ENCODE results near the gene CHAC1. TPM values are rescaled to one million over a fixed set of nuclear protein-coding genes. Genes with fewer than 3 reads are reported as not detected.
A peak's percentile ranks its signal among the peaks of the same experiment; 100 is the strongest.
"Not testable (repeated sequence)": the region's sequence is repeated elsewhere in the genome, so short reads cannot be mapped to it uniquely, and the experiment has no call there.

The CHAC1 gene
- total RNA-seq, 4 donors from 2014 or later: 0.76 to 16.1 (median 6.4) TPM

GRCh38 chr15:40948706-40949473, 4.4 kb upstream of the CHAC1 start:
- no peak overlapping the region for H3K27ac ChIP-seq
- 77 to 83% methylated on average over 14 to 20 of the region's 21 CpGs for WGBS, 2 donors
- no peak for DNase-seq
- no peaks in the 10 kb centered on the region for H3K27me3 ChIP-seq
- peaks cover 6 to 27% (median 12%) of the 10 kb centered on the region in 3 donors for H3K4me1 ChIP-seq
- no peaks in the 10 kb centered on the region for H3K36me3 ChIP-seq
- no peak overlapping the region for H3K4me3 ChIP-seq
- TF ChIP-seq, protein P1, sequence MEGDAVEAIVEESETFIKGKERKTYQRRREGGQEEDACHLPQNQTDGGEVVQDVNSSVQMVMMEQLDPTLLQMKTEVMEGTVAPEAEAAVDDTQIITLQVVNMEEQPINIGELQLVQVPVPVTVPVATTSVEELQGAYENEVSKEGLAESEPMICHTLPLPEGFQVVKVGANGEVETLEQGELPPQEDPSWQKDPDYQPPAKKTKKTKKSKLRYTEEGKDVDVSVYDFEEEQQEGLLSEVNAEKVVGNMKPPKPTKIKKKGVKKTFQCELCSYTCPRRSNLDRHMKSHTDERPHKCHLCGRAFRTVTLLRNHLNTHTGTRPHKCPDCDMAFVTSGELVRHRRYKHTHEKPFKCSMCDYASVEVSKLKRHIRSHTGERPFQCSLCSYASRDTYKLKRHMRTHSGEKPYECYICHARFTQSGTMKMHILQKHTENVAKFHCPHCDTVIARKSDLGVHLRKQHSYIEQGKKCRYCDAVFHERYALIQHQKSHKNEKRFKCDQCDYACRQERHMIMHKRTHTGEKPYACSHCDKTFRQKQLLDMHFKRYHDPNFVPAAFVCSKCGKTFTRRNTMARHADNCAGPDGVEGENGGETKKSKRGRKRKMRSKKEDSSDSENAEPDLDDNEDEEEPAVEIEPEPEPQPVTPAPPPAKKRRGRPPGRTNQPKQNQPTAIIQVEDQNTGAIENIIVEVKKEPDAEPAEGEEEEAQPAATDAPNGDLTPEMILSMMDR (IDR thresholded peaks at IDR 0.05): no peak
- TF ChIP-seq POLR2A (IDR thresholded peaks at IDR 0.05): no peak
- no peaks in the 10 kb centered on the region for H3K9me3 ChIP-seq
- intact Hi-C loops (cut with DNase I): no loop called here

GRCh38 chr15:40949756-40950207, 3.5 kb upstream of the CHAC1 start:
- no peaks in the 10 kb centered on the region for H3K27me3 ChIP-seq
- 43 to 55% methylated on average over 7 of the region's 7 CpGs for WGBS, 2 donors
- TF ChIP-seq, protein P1 (IDR thresholded peaks at IDR 0.05): no peak
- TF ChIP-seq POLR2A (IDR thresholded peaks at IDR 0.05): no peak
- no peak for DNase-seq
- intact Hi-C loops (cut with DNase I): no loop called here
- H3K36me3 ChIP-seq: no peaks in the 10 kb centered on the region
- H3K27ac ChIP-seq: no peak overlapping the region
- no peaks in the 10 kb centered on the region for H3K9me3 ChIP-seq
- H3K4me1 ChIP-seq: peaks cover 6 to 31% (median 14%) of the 10 kb centered on the region in 3 donors
- H3K4me3 ChIP-seq: no peak overlapping the region

GRCh38 chr15:40951764-40952163, 1.5 kb upstream of the CHAC1 start:
- H3K27ac ChIP-seq: no peak overlapping the region
- no peaks in the 10 kb centered on the region for H3K27me3 ChIP-seq
- H3K4me3 ChIP-seq: no peak overlapping the region
- no peaks in the 10 kb centered on the region for H3K9me3 ChIP-seq
- TF ChIP-seq POLR2A (IDR thresholded peaks at IDR 0.05): no peak
- H3K36me3 ChIP-seq: no peaks in the 10 kb centered on the region
- H3K4me1 ChIP-seq: peaks cover 6 to 34% (median 14%) of the 10 kb centered on the region in 3 donors
- intact Hi-C loops (cut with DNase I): no loop called here
- no peak for DNase-seq
- 90 to 92% methylated on average over 4 of the region's 4 CpGs for WGBS, 2 donors

- H3K36me3 ChIP-seq: no peaks in the 10 kb centered on the region
- 40 to 78% methylated on average over 5 to 8 of the region's 23 CpGs for WGBS, 2 donors
- H3K4me3 ChIP-seq: peak overlapping the region; percentile 51 to 85 (median 66)
- intact Hi-C loops (cut with DNase I): no loop called here
- TF ChIP-seq POLR2A (IDR thresholded peaks at IDR 0.05): no peak
- TF ChIP-seq, protein P1 (IDR thresholded peaks at IDR 0.05): no peak
- H3K9me3 ChIP-seq: no peaks in the 10 kb centered on the region
- no peaks in the 10 kb centered on the region for H3K27me3 ChIP-seq
- H3K4me1 ChIP-seq: peaks cover 6 to 41% (median 14%) of the 10 kb centered on the region in 3 donors
- no peak for DNase-seq
- H3K27ac ChIP-seq: peak overlapping the region; percentile 55 to 79 (median 78)
These were observed 870 bp upstream of the CHAC1 start for GRCh38 chr15:40952301-40952900.

- 7 to 8% methylated on average over 4 to 6 of the region's 17 CpGs for WGBS, 2 donors
These were observed 423 bp downstream of the CHAC1 start for GRCh38 chr15:40953713-40954074.

DNA sequence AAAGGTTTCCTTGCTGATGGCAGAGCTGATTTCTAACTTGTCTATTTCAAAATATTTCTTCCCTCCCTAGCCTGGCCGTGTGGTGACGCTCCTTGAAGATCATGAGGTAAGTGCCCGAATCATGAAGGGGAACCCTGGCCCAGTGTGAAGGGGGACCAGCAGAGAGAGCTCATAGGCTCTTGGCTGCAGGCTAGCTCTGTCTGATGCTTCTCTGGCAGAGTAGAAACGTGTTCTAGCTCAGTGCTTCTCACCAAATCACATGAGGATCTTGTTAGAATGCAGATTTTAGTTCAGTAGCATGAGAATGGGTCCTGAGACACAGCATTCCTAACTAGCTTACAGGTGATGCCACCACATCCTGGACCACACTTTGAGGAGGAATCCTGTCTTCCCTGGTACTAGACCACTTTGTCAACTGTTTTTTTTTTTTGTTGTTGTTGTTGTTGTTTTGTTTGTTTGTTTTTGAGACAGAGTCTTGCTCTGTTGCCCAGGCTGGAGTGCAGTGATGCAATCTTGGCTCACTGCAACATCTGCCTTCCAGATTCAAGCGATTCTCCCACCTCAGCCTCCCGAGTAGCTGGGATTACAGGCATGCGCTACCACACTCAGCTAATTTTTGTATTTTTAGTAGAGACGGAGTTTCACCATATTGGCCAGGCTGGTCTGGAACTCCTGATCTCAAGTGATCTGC, 1.0 kb downstream of the CHAC1 start:
- intact Hi-C loops (cut with DNase I); H3K36me3 ChIP-seq; H3K27me3 ChIP-seq; DNase-seq; H3K27ac ChIP-seq; H3K9me3 ChIP-seq: not testable (repeated sequence)
- peaks cover 6 to 47% (median 14%) of the 10 kb centered on the region in 3 donors for H3K4me1 ChIP-seq
- 61 to 78% methylated on average over 6 to 8 of the region's 8 CpGs for WGBS, 2 donors
- peak overlapping the region in 3 of 4 donors; percentile 61 to 85 (median 71) for H3K4me3 ChIP-seq

More at GRCh38 chr15:40953713-40954074, 423 bp downstream of the CHAC1 start:
- no peak for DNase-seq
- Histone ChIP-seq H3K27ac (peak overlapping the region; percentile 38 to 79 (median 70)), H3K9me3 (no peaks in the 10 kb centered on the region), H3K27me3 (no peaks in the 10 kb centered on the region), H3K4me3 (peak overlapping the region; percentile 51 to 85 (median 66)), H3K36me3 (no peaks in the 10 kb centered on the region), H3K4me1 (peaks cover 6 to 49% (median 14%) of the 10 kb centered on the region in 3 donors)
- intact Hi-C loops (cut with DNase I): no loop called here
- TF ChIP-seq POLR2A (IDR thresholded peaks at IDR 0.05): no peak
- TF ChIP-seq, protein P1 (IDR thresholded peaks at IDR 0.05): no peak
